NOMO-1 treated with DMSO at 0.1 percent for 48 hours (cell line): Measurements from ENCODE around the gene THOP1.

Source experiments
- DNase-seq: peaks from one replicate; lab custom pipeline; 2025; ENCODE audit not compliant: unreplicated experiment; lab: John Stamatoyannopoulos, UW

The THOP1 gene

DNA sequence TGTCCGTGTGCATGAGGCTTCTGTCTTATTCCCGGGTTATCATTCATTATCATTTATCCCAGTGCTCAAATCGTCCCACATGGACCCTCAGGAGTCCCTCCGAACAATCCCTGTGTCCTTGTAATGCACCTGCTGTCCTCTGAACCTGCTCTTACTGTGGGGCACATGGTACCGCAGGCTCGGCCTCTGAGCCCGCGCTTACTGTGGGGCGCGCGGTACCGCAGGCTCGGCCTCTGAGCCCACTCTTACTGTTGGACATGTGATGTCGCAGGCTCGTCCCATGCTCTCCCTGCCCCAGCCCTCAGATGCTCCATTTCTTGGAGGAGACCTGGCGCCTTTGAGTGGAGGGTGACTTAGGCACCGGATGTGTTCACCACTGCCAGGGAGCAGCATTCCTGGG is 17.5 kb downstream of the THOP1 start:
- DNase-seq = no peak

DNA sequence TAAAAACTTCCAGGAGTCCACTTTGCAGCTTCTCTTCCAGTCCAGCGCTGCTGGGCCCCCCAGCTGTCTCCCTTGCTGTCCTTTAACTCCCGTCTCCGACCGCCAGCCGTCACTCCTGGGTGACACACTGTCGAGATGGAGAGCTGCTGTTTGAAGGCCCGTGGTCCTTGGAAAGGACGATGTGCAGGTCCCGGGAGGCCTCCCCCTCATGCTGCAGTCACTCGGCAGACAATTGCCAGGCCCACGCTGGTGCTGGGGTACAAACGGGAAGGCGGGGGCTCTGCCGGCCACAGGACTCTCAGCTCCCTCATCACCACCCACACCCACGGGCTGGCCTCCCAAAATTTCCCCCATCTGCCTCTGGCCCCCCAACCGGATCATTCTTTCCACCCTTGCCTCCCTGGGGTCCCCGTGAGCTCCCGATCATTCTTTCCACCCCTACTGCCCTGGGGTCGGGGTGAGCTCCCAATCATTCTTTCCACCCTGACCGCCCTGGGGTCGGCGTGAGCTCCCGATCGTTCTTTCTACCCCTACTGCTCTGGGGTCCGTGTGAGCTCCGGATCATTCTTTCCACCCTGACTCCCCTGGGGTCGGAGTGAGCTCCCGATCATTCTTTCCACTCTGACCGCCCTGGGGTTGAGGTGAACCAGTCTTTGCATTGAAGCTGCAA is 18.3 kb downstream of the THOP1 start:
- no peak for DNase-seq

DNA sequence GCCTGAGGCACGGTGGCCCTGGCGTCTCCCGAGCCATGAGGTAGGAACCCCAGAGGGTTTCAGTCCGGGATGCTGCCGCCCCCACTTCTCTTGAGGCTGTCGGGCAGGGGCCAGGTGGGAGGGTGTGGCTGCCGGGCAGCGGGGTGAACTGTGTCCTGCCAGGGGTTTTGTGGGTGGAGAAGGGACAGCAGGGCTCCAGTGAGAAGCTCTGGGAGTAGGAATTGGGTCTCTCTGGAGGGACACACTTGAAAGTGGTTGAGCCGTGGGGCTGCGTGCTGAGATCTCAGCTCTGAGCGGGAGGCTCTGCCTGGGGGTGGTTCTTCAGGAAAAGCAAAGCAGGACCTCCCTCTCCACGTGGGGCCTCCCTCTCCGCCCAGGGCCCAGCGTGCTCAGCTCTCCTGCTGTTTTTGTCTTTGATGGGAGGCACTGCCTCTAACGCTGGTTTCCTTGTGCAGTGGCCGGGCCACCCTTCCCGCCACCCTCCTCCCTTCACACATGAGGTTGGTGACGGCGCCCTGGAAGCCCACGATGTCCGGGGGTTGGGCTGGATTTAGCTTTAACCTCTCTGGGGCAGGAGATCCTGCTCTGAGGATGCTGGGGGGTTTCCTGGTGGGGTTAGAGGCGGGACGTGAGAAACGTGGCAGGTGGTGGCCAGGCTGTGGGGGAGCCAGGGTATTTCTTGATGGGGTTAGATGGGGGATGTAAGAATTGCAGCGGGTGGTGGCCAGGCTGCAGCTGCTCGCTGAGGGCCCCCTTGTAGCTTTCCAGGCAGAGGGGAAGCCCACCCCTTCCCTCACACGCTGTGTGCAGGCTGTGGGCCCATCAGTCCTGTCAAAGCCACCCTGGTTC is 19.1 kb downstream of the THOP1 start:
- DNase-seq = no peak

DNA sequence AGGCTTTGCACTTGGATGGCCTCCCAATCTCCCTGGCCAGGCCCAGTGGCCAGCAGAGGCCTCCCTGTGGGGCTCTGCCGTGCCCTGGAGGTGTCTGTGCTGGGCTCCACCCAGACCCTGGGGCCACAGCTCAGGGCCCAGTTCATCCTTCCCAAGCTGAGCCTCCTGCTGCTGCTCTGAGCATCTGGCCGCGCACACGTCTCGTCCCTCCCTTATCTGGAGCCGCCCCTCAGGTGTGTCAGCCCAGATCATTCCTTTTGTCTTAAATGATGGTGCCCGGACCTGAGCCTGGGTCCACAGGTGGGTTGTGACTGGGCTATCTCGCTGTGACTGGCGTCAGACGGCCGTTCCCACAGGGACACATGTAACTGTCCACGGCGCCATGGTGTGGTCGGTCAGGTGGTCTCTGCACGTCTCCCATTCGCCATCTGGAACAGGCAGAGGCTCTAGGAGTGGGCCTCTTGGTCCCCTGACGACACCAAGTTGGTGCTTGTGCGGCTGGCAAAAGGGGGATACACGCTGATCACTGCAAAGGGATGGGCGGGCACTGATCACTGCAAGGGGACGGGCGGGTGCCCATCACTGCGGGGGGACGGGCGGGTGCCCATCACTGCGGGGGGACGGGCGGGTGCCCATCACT is 20.1 kb downstream of the THOP1 start:
- DNase-seq = no peak

DNA sequence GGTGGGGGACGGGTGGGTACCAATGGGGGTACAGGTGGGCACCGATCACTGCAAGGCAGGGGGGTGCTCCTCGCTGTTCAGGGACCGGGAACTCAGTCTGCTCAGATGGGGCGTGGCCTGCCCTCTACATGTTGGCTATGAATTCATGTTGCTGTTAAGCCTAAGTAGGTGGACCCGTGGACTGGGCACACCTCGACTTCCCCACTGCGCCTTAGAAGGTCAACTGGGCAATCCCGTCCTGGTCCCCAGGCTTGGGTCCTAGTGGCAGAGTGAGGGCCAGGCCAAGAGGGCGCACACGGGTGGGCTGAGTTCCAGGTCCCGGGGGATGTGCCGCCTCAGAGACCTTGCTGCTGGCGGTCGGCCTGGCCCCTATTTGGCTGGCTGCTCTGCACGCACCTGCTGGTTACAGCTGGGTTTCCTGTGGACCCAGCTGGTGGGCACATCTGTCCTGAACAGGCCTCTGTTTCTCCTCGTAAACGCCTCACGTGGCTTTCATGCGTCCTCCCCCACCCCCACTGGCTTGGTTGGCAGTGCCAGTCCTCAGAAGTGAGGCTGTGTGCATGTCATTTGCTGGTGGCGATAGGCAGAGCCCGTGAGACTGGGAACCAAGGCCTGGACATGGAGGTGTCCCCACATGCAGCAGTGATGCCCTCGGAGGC is 20.8 kb downstream of the THOP1 start:
- no peak for DNase-seq

DNA sequence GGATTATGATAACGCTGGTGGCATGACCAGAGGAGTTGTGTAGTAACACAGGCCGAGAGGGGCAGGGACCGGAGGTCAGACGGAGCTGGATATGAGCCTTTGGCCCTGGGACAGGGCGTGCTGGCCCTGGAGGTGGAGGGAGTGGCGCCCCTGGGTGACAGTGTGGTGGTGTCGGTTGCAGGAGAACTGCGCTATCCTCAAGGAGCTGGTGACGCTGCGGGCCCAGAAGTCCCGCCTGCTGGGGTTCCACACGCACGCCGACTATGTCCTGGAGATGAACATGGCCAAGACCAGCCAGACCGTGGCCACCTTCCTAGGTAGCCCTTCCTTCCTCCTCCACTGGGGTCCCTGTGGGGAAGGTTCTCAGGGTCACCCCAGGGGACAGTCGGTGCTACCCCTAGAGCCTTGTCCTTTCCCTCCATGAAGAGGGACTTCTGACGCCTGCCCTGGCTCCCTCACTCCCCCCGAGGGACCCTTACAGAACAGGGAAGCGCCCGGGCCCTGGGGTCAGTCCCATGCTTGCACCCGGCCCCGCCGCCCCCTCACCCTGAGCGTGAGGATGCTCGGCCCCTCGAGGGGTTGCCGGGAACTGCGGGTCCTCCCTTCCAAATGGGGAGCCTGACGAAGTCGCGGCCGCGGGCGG is 21.6 kb downstream of the THOP1 start:
- DNase-seq = no peak

DNA sequence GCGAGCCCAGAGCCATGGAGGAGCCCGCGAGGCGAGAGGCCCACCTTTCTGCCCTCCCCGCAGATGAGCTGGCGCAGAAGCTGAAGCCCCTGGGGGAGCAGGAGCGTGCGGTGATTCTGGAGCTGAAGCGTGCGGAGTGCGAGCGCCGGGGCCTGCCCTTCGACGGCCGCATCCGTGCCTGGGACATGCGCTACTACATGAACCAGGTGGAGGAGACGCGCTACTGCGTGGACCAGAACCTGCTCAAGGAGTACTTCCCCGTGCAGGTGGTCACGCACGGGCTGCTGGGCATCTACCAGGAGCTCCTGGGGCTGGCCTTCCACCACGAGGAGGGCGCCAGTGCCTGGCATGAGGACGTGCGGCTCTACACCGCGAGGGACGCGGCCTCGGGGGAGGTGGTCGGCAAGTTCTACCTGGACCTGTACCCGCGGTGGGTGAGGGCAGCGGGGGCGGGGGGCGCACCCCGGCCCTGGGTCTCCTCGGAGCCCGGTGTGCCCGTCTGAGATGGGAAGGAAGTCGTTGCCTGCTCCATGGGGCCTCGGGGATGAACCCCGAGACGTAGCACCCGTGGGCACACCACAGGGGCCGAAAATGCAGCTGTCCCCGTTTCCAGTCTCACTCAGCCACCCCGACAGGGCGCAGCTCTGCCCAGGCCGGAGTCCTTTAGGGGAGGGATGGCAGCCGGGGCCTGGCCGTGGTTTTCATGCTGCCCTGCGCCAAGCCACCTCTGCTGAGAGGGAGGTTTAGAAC is 22.3 kb downstream of the THOP1 start:
- no peak for DNase-seq

DNA sequence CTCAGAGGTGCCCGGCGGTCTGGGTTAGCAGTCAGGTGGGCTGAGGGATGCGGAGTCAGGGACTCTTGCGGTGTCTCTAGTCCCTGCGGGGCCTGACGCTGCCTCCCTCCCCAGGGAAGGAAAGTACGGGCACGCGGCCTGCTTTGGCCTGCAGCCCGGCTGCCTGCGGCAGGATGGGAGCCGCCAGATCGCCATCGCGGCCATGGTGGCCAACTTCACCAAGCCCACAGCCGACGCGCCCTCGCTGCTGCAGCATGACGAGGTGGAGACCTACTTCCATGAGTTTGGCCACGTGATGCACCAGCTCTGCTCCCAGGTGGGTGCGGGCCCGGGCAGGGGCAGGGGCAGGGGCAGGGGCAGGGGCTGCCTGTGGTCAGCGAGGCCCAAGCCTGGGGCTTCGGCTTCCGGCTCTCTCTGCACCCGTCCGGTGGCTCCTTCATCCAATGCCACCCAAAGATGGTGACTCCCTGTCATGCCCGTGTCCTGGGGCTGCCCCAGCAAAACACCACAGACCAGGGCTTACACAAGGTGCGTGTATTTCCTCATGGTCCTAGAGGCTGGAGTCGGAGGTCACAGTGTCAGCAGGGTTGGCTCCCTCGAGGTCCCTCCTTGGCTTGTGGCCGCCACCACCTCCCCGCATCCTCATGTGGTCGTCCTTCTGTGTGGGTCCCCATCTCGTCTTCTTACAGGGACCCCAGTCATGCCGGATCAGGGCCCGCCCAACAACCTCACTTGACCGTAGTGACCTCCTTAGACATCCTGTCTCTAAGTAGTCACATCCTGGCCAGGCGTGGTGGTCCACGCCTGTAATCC is 23.0 kb downstream of the THOP1 start:
- no peak for DNase-seq

DNA sequence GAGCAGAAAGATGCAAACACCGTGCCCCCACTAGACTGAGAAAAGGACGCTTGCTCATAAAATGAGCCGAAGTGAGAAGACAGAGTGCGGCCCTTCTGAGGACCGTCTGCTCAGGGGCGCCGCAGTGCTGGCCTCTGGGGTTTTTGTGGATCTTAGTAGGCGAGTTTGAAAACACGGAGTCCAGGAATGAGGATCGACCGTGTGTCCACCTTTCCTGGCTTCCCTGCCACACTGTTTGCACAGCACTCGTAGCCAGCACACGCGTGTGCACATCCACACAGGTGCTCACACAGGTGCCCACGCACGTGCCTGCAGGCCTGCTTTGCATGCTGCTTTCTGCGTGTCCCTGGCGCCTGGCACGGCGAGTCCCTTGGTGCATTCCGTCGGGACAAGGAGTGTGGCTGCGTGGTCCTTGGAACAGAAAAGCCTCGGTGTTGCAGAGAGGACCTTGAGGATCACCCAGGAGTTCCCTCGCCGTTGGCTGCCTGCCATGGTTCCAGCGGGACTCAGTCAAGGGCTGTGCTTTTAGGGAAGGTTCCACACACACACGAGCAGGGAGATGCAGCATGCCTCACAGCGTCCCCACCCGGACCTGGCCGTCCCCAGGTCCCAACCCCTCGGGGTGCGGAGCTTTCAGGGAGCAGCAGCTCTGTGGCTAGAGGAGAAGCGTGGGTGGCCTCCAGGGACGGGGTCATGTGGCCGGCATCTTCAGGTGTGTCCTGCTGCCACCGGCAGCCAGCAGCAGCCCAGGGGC is 24.3 kb downstream of the THOP1 start:
- DNase-seq = no peak

DNA sequence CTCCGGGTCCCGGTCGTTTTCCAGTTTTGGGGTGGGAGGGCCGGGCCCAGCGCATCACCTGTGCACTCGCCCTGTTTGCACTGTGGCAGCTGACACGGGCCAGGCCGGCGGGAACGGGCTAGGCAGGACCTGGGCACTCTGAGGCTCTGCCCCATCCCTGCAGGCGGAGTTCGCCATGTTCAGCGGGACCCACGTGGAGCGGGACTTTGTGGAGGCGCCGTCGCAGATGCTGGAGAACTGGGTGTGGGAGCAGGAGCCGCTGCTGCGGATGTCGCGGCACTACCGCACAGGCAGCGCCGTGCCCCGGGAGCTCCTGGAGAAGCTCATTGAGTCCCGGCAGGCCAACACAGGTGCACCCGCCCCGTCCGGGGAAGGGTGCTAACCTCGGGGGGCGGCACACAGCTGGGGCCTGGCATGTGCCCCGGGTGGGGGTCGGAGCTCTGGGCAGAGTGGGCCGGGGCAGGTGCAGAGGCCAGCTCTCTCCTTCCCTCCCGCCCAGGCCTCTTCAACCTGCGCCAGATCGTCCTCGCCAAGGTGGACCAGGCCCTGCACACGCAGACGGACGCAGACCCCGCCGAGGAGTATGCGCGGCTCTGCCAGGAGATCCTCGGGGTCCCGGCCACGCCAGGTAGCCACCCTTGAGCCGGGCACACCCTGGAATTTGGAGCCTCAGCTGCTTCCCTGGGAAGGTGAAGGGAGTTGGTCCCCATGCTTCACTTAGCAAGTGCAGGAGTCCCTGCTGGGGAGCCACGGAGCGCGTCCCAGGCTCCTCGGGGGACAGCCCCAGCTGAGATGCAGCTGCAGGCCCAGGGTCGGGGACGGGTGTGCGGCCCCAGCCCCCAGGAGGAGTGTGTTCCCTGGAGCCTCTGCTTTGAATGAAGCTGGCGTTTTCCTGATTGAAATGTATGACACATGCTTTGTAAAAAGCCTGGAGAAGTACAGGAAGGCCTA is 25.1 kb downstream of the THOP1 start:
- DNase-seq = no peak

DNA sequence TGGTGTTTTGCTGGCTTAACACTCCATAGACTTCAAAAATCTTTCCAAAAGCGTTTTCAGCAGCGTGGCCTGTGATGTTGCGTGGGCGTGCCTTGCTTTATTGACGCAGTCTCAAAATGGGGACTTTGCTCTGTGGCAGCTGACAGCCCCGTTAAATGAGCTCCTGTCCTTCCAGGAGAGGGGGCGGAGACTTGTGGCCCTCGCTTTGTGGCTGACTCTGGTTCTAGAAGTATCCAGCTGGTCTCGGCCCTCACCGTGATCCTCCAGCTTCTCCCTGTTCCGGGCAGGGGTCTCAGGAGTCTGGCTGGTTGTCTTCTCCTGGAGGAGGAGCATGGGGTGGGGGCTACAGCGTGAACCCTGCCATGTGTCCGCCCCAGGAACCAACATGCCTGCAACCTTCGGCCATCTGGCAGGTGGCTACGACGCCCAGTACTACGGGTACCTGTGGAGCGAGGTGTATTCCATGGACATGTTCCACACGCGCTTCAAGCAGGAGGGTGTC is 26.0 kb downstream of the THOP1 start:
- DNase-seq = no peak

DNA sequence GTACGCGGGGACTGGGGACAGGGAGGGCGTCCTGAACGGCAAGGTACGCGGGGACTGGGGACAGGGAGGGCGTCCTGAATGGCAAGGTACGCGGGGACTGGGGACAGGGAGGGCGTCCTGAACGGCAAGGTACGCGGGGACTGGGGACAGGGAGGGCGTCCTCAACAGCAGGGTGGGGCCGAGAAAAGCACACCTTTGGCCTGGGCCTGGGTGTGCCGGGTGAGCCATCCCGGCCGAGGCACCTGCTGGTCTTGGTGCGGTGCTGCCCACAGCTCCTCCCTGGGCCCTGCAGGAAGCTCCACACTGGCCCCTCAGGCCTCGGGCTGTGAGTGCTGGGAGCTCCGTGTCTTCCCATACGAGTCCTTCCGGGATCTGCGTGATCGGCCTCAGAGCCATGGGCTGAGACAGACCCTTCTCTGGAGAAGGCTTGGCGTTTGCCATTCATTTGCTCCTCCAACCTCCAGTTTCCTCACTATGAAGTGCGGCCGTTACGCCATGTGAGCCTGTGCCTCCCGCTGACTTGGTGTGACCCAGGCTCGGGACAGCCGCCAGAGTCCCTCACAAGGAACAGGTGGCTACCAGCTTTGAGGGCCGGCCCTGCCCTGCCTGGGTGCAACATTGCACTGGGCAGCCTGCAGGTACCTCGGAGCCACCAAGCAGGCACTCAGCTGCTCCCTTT is 26.6 kb downstream of the THOP1 start:
- DNase-seq = no peak

DNA sequence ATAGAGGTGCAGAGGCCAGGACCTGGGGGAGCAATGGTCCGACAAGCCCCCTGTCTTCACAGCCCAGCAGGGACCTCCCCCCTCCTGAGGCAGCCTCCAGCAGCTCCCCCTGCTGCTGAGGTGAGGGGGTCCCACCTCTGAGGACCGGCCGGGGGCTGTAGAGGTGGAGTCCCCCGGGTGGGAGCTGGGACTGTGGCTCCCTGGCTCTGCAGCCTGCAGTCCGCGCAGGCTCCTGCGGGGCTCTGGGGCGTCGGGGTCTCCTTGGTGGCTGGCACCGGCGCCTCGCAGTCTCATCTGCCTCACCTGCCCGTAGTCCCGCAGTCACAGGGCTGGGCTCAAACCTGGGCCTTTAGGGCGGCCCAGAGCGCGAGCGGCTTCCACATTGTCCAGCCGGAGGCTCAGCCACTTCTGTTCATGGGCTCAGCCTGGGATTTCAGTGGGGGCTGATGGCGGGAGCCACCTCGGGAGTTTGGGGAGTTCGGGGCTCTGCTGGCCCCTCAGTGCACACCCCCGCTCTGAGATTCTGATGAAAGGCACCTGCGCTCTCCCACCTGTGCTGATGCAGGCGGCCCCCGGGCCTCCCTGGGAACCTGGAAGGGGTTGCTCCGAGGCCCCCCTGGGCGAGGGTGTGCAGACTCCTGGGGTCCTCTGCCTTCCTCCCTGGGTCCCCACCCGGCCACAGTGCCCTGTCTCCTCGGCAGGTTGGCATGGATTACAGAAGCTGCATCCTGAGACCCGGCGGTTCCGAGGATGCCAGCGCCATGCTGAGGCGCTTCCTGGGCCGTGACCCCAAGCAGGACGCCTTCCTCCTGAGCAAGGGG is 27.3 kb downstream of the THOP1 start:
- DNase-seq = no peak

DNA sequence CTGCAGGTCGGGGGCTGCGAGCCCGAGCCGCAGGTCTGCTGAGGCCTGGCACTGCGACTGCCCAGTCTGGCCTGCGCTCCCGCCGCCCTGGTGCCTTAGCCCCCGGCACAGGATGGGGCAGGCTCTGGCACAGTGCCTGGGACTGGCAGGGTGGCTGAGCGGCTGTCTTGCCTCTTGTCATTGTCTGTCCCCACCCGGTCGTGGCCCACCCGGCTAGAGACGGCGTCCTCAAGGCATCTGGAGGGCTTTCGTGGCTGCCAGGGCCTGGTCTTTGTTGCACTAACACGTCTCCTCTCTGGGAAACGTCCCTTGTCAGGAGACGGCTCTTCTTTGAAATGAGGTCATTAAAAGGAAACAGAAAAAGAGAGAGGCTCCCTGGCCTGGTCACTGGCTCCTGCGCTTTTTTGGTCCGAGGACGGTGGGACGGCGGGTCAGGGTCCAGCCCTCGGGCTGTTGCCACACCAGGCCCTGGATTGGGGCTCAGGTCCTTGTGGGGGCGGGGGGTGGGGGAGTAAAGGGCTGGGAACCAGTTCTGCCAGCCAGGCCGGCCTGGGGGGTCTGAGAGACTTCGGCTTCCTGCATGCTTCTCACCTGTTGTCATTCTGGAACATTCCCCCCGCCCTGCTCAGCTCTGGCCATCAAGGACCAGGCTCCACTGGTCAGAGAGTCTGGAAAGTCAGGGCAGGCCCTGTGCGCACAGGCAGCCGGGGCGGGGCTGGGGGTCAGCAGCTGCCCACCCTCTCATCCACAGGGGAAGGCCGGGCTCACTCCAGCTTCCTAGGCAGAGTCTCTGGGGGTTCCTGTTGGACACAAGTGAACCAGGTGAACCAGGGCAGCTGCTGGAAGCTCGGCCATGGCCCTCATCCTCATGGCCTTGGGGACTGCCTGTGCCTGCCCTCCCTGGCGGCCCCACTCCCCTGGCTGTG is 28.2 kb downstream of the THOP1 start:
- DNase-seq = no peak

DNA sequence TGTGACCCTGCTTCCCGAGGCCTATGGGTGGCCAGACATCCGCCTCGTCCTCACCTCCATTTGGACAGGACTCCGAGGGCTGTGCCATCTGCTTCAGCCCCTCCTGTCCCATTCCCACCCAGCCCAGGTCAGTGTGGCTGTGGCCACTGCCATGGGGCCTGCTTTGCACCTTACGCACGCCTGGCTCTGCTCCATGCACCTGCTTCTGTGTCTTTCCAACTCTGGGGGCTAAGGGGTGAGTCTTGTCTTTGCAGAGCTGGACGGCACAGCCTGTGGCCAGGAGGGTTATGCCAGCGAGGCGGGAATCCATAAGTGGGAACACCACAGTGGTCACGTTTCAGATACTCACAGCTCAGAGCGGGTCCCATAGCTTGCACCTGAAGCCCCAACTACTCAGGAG is 29.1 kb downstream of the THOP1 start:
- no peak for DNase-seq
